Epidermal melanocyte (primary cell): Measurements from ENCODE around the gene ABI3BP.

Experiments
- DNase-seq: peaks from one replicate; pipeline ENCODE4 v3.0.0; 2011; ENCODE audit warnings: low spot score; ENCODE audit not compliant: insufficient read length

The ABI3BP gene

DNA sequence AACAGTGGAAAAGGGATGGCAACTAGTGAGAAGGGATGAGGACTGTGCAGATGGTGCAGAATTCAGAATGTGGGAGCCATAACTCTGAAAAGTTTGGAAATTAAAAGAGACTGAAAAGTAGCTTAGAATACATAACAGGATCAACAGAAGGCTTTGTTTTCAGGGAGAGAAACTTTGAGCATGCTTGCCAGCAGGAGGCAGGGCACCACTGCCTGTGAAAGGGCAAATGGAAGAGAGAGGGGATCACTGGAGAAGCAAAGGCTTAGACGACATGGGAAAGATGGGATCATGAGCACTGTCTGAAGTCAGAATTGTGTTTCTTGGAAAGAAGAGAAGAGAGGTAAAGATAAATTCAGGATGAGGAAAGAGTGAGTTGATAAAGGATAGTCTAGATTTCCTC is 99.6 kb downstream of the ABI3BP start:
- no peak for DNase-seq

DNA sequence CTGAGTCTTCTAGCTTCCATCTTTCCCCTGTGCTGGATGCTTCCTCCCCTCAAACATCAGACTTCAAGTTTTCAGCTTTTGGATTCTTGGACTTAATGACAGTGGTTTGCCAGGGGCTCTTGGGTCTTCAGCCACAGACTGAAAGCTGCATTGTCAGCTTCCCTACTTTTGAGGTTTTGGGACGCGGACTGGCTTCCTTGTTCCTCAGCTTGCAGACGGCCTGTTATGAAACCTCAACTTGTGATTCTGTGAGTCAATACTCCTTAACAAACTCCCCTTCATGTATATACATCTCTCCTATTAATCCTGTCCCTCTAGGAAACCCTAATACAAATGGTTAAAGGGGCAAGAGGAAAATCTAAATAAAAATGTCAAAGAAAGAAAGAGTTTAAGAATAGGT is 100.1 kb downstream of the ABI3BP start:
- no peak for DNase-seq

DNA sequence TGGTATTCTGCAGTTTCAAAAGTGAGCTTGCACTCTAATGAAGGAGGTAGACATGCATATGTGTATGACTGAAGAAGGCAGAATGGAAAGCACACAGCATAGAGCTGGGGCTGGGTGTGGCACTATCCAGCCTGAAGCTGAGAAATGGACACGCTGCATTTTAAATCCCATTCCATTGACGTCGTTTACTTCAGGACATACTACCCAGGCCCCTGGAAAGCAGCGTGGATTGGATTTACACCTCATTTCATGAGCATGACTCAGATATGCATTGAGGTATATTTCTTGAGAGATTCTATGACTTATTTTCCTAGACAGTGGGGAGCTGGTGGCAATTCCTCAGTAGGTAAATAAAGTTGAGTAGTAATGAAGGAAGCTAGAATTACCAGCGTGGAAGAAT is 101.4 kb downstream of the ABI3BP start:
- DNase-seq = no peak

DNA sequence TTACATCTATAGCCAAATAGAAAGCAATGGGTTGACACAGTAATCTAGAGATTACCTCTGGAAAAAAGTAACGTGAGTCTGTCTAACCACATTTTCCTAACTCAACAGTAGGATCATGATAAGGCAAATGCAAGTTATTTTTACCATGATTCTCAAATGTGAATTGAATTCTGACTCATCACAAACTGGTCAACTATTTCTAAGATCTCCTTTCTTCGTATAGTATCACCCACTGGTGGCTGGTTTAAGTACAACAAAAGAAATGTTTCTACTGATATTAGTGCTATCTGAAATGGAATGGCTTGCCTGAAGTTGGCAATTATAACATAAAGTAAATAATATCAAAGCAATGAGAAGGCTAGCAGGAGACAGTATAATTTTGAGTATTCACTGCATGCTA is 102.2 kb downstream of the ABI3BP start:
- no peak for DNase-seq

DNA sequence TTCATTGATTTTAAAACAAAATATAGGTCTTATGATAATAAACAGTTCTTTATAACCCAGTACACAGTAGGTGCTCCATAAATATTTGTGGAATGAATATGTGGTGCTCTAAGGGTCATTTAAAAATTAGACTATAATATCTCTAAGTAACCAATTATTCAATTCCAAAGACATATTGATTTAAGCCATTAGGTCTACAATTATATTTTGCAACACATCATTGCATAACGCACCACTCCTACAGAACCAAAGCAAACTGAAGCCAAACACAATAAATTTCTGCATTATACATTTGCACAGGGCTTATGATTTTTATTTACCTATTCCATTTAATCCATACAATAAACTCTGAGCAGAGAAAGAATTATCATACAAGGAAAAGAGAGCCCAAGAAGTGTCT is 104.3 kb downstream of the ABI3BP start:
- DNase-seq = no peak

DNA sequence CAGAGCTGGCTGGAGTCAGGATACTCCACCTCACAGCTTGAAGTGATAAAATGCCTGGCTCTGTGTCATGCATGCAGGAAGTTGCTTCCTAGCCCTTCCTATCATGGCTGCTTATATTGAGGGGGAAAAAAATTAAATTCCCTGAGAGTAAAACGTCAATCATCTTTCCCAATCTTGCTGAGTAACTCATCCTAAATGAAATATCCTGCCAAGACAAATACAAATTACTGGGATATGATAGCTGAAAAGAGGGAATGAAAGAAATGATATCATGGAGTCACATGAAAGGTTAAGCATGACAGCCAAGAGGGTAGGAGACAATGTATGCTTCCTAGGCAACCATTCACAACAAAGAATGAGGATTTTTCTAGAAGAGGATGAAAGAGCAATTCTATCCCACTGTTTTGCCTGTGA is 110.6 kb downstream of the ABI3BP start:
- no peak for DNase-seq

DNA sequence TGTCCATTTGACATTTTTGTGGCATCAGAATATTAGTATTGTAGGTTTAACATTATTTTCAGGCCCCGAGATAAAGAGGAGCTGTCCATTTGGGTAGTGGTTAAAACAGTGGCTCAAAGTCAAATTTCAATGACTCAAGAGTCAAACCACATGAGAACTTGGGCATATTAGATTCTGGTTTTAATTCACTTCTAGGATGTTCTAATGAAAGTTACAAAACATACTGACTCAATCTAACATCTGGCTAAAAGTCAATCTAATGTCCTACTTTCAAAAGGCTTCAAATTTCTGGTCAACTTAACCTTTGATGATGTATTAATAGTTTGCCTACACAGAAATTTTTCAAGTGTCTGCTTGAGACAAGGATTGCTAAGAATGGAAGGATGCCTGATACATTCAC is 112.4 kb downstream of the ABI3BP start:
- no peak for DNase-seq

DNA sequence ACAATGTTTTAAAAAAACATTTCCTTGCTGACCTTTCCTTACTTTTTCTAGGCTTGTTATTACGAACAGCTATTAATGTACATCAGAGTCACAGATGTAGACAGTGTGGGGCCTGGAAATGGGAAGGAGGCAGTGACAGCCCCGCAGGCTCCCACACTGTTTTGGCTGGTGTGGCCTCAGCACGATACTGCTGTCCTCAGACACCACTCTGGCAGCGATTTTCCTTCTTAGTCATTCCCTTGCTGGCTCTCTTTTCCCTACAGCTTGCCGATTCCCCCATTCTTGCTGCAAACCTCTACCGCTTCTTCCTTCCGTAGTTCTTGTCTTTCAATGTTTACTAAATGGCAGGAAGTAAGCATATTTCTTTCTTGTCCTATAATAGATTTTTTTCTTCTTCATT is 113.1 kb downstream of the ABI3BP start:
- no peak for DNase-seq

DNA sequence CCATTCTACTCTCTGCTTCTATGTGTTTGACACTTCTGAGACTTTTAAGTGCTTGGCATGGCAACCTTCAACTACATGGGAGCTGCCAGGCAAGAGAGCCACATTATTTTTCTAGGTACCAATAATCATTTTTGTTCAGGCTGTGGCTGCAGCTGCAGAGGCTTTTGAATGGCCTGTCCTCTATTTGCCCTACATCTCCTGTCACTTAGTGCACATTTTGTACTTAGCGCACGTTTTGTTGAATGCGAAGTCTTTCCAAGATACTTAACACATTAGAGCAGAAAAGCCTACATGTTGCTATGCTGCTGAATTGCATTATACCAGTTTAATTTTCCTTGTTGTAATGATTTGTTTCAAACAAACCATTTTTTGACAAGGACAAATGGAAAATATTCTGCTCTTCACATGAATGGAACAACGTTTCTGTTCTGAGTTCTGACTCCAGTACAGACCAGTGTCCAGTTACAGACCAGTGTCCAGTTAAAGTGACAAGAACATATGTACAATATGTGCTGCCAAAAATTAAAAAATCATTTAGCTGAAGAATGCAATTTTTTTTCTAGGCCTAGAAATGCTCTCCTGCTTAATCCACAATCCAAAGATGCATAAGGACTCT is 113.9 kb downstream of the ABI3BP start:
- no peak for DNase-seq

DNA sequence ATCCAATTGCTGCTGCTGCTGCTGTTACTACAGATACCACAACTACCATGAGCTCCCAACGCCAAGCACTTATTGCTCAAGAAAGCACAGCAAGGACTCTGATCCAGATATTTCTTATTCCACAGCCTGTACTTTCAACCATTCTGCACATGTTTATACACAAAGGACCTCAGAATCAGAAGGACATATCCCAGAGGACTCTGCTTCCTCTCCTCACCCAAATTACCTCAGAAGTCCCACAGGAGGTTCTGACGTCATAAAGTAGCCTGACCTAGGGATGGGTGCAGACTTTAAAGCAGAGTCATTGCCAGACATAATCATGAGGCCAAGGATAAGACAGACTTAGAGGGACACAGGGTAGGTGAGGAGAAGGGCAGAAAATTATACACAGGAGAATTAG is 115.9 kb downstream of the ABI3BP start:
- DNase-seq = no peak

DNA sequence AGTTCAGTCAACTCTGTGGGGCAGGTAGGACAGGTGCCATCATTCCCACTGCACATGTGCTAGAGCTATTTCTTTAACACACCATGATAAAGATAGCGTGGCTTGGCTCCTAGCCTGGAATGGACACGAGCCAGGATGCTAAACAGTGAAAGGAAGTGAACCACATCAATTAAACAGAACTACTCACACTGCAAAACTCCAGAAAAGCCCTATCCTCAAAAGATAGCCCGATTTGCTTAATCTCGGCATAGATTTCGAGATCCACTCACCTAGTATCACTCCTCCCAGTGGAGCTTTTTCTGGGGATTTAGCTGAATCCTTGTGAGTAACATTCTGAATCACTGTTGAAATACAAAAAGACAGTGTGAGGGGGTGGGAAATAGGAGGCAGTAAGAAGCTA is 118.0 kb downstream of the ABI3BP start:
- no peak for DNase-seq

DNA sequence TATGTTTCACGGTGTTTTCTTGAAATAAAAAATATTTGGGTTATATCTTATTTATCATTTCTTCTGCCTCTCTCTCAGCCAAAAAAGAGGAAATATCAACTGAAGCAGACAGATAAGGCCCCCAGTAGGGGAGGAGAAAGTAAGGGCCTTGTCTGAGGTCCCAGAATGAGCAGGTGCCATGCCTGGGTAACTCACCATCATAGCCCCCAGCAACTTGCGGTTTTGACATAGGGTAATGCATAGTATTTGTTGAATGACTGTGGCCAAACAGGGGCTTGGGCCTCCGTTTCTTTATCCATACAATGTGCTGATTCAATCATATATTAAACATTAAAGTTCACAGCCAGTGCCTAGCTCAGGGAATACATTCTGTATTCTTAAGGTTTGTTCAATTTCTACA is 119.6 kb downstream of the ABI3BP start:
- DNase-seq = no peak

DNA sequence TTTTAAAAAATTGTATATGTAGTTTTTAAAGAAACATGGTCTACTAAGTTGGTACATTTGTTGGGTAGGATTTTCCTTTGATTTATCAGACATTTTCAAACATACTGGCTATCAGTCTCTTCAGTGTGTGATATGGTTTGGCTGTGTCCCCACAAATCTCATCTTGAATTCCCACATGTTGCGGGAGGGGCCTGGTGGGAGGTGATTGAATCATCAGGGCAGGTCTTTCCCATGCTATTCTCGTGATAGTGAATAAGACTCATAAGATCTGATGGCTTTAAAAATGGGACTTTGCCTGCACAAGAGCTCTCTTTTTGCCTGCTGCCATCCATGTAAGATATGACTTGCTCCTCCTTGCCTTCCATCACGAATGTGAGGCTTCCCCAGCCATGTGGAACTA is 121.9 kb downstream of the ABI3BP start:
- no peak for DNase-seq

DNA sequence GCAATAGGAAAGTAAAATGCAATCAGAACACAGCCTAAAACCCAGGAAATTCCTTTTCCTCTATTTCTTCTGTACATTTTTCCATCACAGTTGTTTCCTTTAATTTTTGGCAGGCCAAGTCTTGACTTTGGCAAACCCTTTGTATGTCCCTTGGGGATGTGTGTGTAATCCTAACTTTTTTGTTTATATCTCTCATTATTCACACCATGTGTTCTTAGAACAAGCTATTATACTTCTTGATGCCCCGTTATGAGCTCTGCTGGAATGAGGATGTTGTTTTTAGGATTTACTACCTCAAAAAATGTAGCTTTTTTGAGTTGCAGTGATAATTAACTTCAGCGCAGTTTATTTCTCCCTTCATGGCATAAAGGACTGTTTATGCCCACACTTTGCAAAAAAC is 123.4 kb downstream of the ABI3BP start:
- DNase-seq = no peak

DNA sequence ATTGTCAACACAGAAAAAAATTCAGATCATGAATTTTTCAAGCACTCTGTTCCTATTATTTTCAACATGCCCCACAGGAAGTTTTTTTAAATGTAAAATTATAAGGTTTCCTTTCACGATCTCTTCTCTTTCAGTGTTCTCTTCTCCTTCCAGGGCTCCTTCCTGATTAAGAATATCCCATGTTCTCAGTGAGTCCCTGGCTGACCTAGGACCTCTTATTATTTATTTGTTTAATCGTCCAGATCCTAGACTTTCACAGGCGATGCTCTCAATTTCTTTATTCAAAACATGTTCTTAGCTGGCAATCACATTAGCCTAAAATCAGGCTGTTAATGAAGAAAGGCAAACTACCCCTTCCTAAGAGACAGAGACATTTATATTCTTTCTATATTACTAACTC is 124.3 kb downstream of the ABI3BP start:
- DNase-seq = no peak

DNA sequence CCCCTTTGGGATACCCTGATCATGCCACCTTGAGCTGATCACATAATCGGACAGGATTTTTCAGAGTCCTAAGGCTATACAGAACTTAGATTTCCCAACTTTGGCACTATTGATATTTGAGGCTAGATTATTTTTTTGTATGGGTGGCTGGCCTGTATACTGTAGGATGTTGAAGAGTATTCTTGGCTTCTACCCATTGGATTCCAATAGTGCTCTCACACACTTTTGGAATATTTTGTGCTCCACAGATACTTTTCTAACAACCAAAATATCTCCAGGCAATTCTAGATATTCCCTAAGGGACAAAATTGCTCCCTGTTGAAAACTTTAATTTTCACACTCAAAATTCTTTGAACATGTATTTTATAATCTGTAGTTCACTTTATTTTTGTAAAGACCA is 125.1 kb downstream of the ABI3BP start:
- DNase-seq = no peak

DNA sequence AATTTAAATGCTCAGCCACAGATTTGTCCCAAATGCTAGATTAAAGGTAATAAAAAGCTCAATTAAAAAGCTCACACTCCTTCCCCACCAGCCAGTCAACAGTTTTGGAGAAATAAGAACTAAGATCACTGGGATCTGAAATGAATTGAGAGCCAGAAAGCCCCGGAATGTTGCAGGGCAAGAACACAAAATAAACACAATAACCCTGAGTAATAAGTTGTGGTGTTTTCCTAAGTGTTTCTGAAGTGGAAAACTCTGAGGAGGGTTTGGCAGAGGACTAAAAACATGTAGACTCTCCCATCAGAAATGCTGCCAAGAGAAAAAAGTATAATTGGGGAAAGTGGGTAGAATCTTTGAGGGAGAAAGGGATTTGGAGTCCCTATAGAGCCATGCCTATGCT is 127.8 kb downstream of the ABI3BP start:
- DNase-seq = no peak

DNA sequence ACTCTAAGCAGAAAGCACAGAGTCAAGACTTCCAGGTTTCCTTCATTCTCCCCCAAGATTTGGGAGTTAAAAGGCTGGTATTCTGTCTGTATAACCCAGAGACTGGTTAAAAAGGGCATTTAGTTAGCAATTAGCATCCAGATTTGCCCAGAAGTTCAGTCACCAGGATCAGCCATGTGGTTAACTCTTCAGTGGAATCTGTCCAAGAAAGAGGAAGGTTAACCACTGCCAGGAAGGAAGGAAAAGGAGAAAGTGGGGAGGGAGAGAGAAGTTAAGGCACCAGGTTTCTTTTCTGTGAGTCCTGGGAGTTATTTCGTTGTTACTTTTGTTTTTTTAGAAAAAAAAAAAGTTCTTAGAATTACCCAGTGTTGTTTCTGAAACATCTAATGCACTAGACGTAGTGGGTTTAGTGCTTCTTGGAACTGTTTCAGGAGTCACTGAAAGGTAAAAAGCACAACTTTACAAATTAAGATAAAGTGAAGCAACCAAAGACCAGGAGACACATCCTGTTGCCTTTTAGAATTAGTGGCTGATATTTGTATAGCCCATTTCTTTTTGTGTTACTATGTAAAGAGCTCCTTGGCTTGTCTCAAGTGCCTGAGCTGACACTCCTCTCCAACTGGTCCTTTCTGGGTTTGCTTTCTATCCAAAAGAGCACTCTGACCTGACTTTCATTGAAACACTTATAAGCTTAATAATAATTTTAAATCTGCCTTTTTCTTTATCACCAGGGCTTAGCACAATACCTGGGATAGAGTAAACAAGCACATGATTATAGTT is 128.6 kb downstream of the ABI3BP start:
- DNase-seq = no peak

DNA sequence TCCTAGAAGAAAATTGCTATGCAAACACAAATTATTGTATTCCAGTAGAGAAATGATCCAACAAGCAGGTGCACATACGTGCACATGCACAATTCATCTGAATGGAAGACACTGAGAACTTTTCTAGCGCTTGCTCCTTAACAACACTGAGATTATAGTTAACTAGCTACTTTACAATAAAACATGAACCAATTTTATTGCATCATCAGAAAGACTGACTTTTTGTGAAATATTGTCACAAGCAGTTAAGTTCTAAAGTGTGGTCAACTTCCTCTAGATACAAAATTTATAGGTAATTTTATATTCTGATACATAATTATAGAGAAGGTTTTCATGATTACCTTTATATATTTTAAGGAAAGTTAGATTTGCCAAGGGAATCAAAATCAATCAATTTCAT is 135.4 kb downstream of the ABI3BP start:
- DNase-seq = no peak

DNA sequence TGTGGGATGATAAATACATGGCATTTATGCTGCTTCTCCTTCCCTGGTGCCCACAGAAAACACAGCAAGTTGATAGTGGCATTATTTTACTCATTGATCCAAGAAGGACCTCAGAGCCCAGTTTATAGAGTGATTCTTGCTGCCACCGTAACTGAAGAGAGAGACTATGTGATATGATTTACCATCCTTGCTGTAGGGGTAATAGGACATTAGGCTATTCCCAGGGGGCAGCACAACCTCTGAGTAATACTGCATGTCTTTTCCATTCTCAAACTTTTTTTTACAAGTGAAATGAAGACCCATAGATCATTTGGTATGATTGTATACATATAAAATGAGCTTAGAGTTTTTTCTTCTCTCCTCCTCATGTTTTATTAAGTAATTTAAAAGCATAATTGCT is 136.4 kb downstream of the ABI3BP start:
- DNase-seq = no peak

DNA sequence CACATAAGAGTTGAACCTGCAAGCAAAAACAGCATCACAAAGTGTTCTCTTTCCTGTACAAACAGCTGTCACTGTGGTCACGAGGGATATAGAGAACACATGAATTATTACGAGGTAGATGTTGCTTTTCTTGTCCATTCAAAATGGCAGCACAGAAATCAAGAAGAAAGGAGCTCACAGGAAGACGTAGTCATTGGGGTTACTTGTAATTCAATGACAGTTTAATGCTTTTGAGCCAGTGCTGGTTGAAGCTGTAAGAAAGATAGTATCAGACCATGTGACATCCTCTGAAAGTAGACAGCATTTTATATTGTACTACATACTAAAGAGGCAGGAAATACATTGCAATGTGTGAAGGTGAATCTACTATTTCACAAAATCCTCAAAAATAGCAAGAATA is 140.4 kb downstream of the ABI3BP start:
- no peak for DNase-seq

DNA sequence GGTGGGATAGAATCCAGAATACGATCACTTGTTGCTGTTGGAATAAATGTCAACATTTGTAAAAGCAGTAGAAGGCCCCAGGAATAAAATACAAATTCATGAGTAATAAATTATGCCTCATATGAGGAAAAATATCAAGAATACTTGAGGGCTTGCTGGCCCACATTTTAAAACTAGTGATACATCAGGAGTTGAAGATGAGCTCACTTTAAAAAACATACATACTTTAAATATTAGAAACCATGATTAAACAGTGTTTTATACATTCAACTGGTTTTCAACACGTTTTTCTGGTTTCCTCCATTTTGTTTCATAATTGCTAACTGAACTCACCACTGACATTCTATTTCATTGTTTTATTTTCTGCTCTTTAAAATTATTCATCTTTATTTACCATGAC is 142.5 kb downstream of the ABI3BP start:
- DNase-seq = no peak

DNA sequence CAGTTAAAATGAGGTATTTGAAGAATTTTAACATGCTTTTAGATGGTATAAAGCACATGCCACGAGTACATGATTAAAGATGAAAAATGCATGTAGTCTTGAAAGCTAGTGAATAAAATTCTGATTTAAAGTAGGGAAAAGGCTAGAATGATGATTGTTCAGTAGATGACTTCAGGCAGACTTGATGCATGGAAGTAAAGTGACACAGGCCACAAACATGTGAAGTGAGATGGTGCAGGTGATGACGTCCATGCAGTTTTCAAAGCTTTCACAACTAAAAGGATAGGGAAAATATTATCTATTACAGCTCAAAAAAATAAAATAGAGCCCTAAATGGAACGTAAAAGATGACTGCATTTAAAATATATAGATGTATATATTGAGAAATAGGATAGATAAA is 143.1 kb downstream of the ABI3BP start:
- no peak for DNase-seq
